Activated T-helper 9 cell treated with anti-CD3 and anti-CD28 coated beads, Interleukin-2, amount 50 U/mL, for 16 hours (primary cell): Measurements from ENCODE around the gene SCAMP4.
A peak's percentile ranks its signal among the peaks of the same experiment; 100 is the strongest.

ENCODE experiments used
- DNase-seq: peaks from one replicate; pipeline ENCODE4 v3.0.0-alpha.2; 2020; ENCODE audit warnings: low read depth

The SCAMP4 gene

DNA sequence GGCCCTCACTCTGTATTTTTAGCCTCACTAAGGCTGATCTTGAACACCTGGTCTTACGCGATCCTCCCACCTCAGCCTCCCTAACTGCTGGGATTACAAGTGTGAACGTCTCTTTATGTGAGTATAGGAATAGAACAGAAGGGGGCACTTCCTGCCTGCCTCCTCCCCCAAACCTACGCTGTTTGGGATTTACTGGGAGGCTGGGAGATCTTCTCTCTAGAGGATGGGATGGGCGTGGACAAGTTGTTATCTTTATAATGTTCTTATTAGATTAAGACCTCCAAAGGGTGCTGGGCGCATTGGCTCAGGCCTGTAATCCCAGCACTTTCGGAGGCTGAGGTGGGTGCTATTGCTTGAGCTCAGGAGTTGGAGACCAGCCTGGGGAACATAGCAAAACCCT, 32.9 kb downstream of the SCAMP4 start:
- DNase-seq = no peak

- DNase-seq = no peak
Observed at GRCh38 chr19:1941146-1942077, 36.2 kb downstream of the SCAMP4 start, which contains the start of gene CSNK1G2. TSS of gene CSNK1G2 (plus strand) at chr19:1941172. CDS start at chr19:1969773, 28,601 bp downstream.

DNA sequence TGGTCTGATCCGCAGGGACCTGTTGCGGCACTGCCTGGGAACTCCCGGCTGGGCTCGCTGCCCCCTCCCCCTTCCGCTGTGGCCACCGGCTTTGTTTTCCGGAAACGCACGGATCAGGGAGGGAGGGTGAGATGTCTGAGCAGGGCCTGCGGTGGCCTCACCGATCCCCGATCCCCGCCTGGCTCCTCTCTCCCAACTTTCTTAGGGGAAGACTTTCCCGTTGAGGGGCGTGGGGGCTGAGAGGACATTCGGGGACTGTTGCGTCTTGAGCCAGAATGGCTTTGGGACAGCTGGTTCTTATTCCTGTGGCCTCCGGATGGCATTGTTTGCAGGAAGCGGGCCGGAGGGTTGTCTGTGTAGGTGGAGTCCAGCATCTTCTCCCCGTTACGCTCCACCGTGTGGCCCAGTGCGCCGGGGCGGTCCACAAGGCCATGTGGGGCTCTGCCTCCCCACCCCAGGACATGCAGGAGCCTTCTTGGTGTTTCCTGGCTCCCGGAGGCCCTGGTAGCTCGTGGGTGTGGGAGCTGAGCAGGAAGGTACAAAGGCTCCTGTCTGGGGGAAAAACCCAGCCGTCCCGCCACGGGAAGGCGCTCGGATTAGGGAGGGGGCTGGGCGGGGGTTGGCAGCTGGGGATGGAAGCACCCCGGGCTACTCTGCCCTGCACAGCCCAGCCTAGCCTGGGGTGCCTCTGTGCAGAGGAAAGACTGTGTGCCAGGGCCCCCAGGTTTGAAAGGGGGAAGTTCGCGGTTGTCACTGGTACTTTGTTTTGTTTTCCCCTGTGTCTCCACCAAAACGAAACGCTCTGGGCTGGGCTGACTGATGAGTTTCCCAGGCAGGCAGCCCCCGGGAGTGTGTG, 37.1 kb downstream of the SCAMP4 start:
- DNase-seq = peak; percentile 71

DNA sequence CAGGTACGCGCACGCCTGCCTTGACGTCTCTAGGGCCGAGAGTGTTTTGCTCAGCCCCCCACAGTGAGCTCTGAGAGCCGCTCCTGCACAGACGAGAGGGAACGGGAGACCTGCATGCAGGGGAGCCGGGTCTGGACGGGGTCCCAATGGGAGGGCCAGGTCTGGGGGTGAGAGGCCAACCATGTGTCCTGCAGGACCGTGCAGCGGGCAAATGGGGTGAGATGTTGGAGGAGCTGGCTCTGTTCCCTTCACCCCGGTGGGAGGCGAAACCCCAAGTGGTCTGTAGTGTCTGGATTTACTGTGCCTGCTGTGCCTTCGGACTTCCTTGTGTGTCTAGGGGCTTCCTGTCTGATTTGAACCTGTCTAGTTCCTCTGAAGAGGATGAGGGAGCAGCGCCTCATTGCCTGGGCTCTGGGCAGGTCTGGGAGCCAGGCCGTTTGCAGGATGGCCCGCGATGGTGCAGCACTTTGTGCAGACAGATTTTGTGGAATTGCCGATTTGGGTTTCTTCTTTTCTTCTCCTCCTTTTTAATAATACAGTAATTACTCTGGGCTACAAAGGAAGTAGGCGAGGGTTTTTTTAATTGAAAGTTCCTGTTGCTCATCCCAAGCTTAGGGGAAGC, 37.8 kb downstream of the SCAMP4 start:
- DNase-seq = no peak

DNA sequence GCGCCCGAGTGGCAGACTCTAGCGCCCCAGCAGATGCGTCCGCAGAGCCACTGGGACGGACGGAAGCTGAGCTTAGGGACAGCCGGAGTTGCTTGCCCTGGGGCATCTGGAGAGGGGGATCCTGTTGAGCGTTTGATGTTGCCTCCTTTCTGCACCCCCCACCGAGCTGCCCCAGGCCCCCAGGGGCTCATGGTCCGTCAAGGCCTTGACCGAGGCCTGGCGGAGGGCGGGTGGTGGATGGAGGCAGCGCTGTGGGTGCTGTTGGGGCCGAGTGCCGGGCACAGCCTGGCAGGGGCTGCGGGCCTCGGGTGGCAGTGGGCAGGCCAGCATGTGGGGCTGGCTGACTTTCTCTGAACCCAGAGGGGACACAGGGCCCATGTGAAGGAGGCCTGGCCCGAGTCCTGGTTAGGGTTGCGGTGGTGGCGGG, 38.5 kb downstream of the SCAMP4 start:
- DNase-seq = no peak

GRCh38 chr19:1944088-1944915, 39.1 kb downstream of the SCAMP4 start:
- no peak for DNase-seq

DNA sequence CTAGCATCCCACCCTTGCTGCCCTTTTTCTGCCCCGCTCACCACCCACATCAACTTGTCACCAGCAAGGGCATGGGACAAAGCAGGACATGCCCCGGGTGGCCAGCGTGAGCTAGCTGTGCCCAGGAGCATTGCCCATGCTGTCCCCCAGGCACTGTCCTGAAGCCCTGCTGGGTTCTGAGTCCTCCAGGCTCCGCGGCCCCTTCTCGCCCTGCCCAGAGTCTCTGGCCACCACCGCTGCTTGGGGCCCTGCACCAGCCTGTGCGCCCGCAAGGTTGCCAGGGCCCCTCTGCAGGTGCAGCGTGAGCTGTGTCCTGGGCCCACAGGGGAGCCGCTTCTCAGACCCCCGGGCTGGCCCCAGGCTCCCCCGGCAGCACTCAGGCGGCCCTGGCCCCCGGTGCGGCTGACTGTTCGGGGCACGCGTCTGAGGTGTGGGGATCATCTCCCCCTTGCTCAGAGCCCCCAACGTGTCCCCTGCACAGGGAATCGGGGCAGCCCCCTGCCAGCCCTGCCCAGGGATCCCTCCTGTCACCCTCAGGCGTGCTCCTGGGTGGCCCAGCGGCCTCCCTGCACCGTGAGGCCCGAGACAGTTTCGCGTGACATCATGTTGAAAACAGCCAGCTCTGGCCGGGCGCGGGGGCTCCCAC, 39.8 kb downstream of the SCAMP4 start:
- no peak for DNase-seq

DNA sequence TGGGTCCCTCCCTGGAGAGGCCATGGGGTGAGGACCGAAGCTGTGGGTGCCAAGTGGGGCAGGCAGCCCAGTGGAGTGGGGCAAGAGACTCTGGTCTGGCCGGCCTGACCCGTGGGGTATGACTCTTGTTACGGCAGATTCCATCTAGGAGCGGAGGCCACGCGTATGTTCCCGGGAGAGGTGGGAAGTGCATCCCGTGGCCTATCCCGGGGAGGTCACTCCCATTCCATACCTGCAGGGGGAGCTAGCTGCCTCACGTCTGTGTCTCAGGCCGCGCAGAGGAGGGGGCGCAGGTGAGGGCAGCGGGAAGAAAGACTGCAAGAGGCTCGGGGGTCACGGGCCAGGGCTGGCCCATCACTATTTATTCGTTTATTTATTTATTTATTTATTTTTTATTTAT, 40.7 kb downstream of the SCAMP4 start:
- DNase-seq = no peak

- DNase-seq = no peak
Observed at GRCh38 chr19:1947651-1948209, 42.5 kb downstream of the SCAMP4 start.

DNA sequence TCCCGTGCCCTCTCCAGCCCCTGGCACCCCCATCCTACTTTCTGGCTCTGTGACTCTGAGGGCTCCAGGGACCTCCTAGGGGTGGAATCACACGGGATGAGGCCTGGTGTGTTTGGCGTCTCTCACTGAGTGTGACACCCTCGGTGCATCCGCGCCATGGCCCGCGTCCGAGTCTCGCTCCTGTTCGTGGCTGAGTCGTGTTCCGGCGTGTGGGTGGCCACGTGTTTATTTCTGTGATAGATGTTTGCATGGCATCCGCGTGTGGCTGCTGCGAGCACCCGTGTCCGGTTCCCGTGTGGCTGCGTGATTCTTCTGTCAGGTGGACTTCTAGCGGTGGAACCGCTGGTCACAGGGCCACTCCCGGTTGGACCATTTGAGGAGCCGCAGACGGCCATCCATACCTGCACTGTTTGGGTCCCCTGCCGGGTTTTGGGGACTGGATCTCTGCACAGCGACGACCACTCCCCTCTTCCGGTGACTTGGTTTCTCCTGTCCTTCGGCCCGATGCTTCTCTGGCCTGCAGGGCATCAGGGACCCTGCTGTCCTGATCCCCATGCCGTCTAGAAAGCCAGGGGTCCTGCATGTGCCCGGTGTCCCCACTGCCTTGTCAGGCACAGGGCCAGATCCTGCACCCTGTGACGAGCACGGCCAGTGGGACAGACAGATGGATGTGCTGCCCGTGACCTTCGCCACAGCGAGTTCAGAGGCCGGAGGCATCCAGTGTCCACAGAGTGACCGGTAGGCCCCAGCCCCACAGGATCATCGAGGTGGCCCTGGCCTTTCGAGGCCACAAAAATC, 44.3 kb downstream of the SCAMP4 start:
- no peak for DNase-seq

- no peak for DNase-seq
Observed at GRCh38 chr19:1950640-1951039, 45.4 kb downstream of the SCAMP4 start.

DNA sequence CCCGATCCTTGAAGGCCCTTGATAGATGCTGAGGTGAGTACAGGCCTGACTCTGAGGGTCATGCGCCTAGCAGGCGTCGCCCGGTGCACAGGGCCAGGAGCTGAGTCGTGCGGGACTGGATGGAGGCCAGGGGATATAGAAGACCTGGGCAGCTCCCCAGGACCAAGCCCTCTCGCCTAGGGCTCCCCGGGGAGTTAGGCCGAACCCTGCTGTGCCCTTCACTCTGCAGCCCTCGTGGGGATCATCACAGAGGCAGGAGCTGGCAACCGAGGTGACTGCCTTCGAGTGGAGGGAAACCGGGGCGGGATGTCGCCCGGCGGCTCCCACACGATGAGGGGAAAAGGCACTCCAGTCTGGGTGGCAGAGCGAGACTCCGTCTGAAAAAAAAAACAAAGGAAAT, 47.4 kb downstream of the SCAMP4 start:
- DNase-seq = no peak

DNA sequence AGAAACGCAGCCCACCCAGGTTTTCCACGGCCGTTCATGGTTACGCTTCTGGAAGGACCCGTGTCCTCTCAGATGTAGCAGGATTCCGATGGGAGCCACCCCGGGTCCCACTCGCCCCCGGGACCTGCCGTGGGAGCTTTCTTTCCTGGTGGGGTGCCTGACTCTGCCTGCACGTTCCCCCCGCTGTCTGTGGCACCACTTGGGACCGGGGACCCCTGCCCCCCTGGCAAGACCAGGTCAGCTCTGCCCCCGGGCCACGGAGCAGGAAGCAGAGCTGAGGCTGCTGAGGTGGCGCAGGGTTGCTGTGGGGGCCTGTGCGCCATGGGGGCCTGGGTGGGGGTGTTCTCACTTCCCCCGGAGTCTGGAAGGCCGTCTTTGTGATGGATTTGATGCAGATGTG, 47.8 kb downstream of the SCAMP4 start:
- no peak for DNase-seq

- DNase-seq = no peak
Observed at GRCh38 chr19:1953441-1954094, 48.4 kb downstream of the SCAMP4 start.

DNA sequence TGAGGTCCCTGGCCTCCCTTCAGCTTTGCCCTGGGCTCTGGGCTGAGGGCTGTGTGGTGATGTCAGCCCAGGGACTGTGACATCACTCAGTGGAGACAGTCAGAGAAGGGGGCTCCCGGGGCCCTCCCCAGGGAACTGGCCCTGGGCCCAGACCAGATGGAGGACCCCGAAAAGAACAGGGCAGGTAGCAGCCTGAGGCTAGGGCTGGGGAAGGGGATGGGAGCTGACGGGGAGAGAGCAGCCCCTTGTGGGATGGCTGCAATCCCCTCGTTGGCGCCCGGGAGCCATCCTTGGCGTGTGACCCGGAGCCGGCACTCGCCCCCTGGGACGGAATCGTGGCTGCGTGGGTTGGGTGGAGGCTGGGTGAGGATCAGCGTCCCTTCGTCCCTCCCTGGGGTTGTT, 49.3 kb downstream of the SCAMP4 start:
- no peak for DNase-seq

DNA sequence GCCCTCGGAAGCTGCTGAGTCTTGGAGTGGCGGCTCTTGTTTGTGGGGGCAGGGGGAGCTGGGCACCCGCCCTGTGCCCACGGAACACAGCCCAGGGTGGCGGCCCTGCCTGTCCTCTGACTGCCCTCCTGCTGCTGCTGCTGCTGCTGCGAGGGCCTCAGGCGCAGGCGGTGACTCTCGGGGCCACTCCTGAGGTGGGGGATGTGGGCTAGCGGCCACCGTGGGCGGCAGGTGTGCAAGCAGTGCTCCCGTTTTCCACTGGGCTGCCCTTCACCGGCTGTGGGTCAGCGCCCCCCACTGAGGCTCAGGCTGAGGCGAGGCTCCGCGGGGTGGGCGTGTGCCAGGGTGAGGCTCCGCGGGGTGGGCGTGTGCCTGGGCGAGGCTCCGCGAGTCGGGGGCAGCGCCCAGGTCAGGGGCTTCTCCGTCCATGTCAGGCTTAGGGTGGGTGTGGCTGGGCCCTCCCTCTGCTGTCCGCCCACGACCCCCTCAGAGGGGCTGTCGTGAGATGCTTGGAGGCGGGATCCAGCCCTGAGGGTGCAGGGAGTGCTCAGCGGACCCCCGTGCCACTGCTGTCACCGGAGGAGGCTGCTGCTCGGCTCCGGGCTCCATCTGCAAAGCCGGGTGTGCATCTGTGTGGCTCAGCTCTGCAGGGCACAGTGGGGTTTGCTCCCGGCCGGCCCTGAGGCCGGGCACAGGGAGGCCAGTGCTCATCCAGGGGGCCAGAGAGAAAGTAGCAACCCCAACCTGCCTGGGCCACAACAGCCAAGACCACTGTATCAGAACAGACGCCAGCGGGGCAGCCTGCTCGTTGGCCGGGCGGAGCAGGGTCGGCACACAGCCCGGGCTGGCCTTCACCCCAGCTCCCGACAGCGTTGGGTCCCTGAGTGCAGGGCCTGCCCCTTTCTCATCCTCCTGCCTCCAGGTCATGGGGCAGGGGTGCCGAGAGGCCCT, 50.2 kb downstream of the SCAMP4 start:
- DNase-seq = no peak

DNA sequence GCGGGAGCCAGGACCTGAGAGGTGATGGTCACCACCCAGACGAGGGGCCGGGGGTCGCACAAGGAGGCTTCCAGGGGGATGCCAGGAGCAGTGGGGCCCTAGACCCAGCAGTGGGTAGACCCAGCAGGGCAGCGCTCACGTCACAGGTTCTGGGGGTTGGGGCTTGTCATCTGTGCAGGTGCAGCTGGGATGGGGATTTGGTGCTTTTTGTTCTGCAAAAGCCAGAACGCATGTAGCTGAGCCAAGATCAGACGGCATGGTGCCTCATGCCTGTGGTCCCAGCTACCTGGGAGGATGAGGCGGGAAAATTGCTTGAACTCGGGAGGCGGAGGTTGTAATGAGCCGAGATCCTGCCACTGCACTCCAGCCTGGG, 50.9 kb downstream of the SCAMP4 start:
- DNase-seq = no peak

- no peak for DNase-seq
Observed at GRCh38 chr19:1956868-1957492, 51.8 kb downstream of the SCAMP4 start.
